ENCODE data around the gene TXNDC9. TPM values are rescaled to one million over a fixed set of nuclear protein-coding genes. Genes with fewer than 3 reads are reported as not detected.
A peak's percentile ranks its signal among the peaks of the same experiment; 100 is the strongest.
"Not testable (repeated sequence)": the region's sequence is repeated elsewhere in the genome, so short reads cannot be mapped to it uniquely, and the experiment has no call there.

Gene TXNDC9
- total RNA-seq, 1 experiment from 2014 or later = 52.2 TPM

DNA sequence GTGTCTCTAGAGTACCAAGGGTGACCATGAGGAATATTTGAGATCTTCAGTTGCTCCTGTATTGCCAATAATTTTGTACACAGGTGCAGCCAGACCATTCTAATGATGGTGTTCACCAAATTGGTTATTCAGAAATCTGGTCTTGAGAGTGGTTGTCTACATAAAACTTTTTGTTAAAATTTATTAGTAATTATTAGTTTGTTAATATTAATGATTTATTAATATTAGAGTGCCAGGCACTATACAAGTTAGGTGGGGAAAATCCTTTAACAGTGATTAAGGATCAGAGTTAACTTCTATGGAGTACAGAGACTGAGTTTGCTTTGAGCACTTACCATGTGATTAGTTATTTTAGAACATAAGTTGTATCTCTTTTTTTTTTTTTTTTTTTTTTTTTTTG lies 10.1 kb upstream of the TXNDC9 start:
- no peaks in the 10 kb centered on the region for H3K9me3 ChIP-seq (replicated peaks)
- DNase-seq = no peak
- no peak overlapping the region for H3K27ac ChIP-seq
- H3K4me1 ChIP-seq = no peaks in the 10 kb centered on the region
- no peak overlapping the region for H3K4me3 ChIP-seq
- no peaks in the 10 kb centered on the region for H3K27me3 ChIP-seq
- H3K36me3 ChIP-seq = peaks cover 4% of the 10 kb centered on the region; the same call in 1 of the 2 replicates

DNA sequence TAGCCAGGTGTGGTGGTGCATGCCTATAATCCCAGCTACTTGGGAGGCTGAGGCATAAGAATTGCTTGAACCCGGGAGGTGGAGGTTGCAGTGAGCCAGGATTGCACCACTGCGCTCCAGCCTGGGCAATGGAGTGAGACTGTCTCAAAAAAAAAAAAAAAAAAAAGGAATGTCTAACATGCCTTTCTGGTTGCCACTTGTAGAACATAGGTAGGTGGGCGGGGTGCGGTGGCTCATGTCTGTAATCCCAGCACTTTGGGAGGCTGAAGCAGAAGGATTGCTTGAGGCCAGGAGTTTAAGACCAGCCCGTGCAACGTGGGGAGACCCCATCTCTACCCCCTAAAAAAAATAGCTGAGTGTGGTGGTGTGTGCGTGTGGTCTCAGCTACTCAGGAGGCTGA lies 9.3 kb upstream of the TXNDC9 start:
- not testable (repeated sequence) for H3K36me3 ChIP-seq; H3K27ac ChIP-seq; H3K4me3 ChIP-seq; H3K4me1 ChIP-seq; DNase-seq; H3K9me3 ChIP-seq (replicated peaks); H3K27me3 ChIP-seq

DNA sequence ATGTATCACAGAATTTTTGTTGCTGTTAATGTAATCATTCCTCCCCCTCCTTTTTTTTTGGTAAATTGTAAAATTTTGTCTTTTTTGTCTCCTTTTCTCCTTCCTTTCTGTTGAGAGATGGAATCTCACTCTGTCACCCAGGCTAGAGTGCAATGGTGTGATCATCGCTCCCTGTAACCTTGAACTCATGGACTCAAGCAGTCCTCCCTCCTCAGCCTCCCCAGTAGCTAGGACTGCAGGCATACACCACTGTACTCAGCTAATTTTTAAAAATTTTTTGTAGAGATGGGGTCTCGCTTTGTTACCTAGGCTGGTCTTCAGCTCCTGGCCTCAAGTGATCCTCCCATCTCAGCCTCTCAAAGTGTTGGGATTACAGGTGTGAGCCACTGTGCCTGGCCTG lies 6.4 kb upstream of the TXNDC9 start:
- H3K4me1 ChIP-seq = peaks cover 3% of the 10 kb centered on the region; the same call in 1 of the 2 replicates

DNA sequence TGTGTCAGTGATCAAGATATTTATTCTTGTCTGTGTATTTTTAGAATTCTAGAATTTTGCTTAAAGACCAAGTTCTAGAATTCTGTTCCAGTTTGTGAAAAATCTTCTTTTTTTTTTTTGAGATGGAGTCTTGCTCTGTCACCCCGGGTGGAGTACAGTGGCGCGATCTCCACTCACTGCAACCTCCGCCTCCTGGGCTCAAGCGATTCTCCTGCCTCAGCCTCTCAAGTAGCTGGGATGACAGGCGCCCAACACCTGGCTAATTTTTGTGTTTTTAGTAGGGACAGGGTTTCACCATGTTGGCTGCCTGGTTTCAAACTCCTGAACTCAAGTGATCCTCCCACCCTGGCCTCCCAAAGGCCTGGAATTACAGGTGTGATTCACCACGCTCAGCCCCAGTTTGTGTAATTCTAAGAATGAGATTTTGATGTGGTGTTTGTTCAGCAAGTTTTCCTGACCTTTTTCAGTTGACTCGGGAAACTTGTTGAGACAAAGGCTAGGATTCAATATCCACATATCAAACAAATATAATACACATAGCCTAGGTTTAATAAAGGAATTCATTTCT lies 4.6 kb upstream of the TXNDC9 start:
- Histone ChIP-seq H3K27me3 (no peaks in the 10 kb centered on the region), H3K4me3 (no peak overlapping the region), H3K4me1 (peaks cover 3% of the 10 kb centered on the region; the same call in 1 of the 2 replicates), H3K27ac (no peak overlapping the region), H3K9me3 (replicated peaks) (no peaks in the 10 kb centered on the region), H3K36me3 (0 out of 2 replicates have a peak, but pooled peaks cover 2% of the 10 kb centered on the region)
- no peak for DNase-seq

More for the DNA sequence above, 6.4 kb upstream of the TXNDC9 start:
- DNase-seq = no peak
- H3K36me3 ChIP-seq = 0 out of 2 replicates have a peak, but pooled peaks cover 2% of the 10 kb centered on the region
- no peaks in the 10 kb centered on the region for H3K9me3 ChIP-seq (replicated peaks)
- H3K27me3 ChIP-seq = no peaks in the 10 kb centered on the region
- no peak overlapping the region for H3K27ac ChIP-seq
- H3K4me3 ChIP-seq = no peak overlapping the region

DNA sequence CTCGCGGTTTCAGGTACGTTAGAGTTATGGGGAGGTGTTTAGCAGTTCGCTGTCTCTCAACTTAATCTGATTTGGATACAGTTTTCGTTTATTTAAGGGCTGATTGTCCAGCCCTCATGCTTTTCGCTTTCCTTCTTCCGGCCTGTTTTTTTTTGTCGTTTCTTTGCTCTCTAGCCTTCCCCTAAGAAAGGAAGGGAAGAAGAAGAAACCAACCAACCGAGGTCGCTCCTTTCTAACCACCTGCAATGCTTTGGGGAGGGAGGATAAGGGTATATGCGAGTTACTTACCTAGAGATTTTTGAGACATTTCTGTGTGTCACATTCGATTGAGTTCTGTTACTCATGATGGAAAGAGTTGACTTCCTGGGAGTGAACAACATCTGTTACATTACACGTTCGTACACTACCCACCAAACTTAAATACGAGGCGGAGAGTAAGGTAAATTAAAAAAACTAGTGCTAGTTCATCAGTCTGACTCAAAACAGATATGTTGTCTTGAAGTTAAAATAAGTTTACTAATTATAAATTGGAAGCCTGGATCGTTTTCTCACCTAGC lies 2.0 kb upstream of the TXNDC9 start:
- Histone ChIP-seq H3K27ac (peak overlapping the region; percentile 90), H3K9me3 (replicated peaks) (no peaks in the 10 kb centered on the region), H3K27me3 (no peaks in the 10 kb centered on the region), H3K4me3 (peak overlapping the region; percentile 79), H3K4me1 (peaks cover 3% of the 10 kb centered on the region; the same call in 1 of the 2 replicates), H3K36me3 (0 out of 2 replicates have a peak, but pooled peaks cover 3% of the 10 kb centered on the region)
- DNase-seq = peak in 1 of 2 experiments; percentile 17

DNA sequence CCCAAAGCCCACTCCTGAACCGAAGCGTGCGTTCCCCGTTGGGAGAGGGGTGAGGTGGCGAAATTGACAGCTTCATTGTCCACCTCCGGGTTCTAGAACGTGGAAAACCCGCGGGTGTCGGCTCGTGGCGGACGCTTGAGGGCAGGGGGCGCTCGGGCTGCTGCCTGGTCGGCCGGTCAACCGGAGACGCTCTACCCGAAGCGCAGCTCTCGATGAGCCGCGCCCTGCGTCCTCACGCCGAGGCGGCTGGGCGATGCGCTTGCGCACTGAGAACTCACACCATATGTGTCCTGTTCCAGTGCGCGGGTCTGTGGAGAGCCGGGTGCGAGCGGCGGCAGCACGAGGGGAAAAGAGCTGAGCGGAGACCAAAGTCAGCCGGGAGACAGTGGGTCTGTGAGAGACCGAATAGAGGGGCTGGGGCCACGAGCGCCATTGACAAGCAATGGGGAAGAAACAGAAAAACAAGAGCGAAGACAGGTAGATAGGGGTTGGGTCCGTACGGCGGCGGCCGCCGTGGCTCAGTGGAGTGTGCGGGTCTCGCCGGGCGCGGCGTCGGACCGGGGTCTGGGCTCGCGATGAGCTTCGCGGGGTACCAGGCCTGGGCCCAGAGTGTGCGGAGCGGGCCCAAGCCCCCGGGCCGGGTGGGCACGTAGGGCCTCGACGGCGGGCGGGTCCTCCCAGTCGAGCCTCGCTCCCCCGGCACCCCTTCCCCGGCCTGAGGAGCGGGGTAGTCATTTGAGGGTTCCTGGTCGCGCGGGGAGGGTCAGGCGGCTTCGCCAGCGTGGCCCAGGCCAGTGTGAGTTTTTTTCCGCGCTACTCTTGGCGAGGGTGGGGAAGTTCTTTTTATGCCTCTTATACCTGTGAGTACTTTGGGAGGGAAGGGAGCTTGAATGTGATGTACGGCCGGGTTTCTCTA lies 1.2 kb upstream of the TXNDC9 start, which contains the start of gene EIF5B:
TSS of gene EIF5B (plus strand) at position 277 of the 916 bp plus-strand sequence. CDS start at position 443, 166 bp downstream.
- no peaks in the 10 kb centered on the region for H3K27me3 ChIP-seq

DNA sequence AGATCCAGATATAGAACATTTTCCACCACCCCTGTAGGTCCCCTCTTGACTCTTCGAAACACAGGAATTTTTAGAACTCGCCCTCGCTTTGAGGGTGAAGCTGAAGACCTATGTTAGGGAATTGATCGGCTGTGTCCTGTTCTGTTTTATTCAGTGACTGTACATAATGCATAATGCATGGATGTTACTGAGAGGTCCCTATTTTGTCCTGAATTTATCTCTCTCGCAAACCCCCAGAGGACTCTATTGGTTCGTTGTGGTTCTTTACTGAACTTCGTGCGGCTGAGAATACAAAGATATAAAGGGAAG lies 625 bp upstream of the TXNDC9 start:
- peak overlapping the region; percentile 79 for H3K4me3 ChIP-seq
- no peak for DNase-seq
- H3K27ac ChIP-seq = peak overlapping the region; percentile 90
- H3K36me3 ChIP-seq = peaks cover 10% of the 10 kb centered on the region
- no peaks in the 10 kb centered on the region for H3K27me3 ChIP-seq
- H3K4me1 ChIP-seq = peaks cover 3% of the 10 kb centered on the region; the same call in 1 of the 2 replicates
- no peaks in the 10 kb centered on the region for H3K9me3 ChIP-seq (replicated peaks)

More for the DNA sequence above, 1.2 kb upstream of the TXNDC9 start, which contains the start of gene EIF5B:
- peak within 1 kb of the TSS; percentile 90 for H3K27ac ChIP-seq
- DNase-seq = peak; percentile 97 to 98
- peaks cover 3% of the 10 kb centered on the region; the same call in 1 of the 2 replicates for H3K4me1 ChIP-seq
- H3K9me3 ChIP-seq (replicated peaks) = no peaks in the 10 kb centered on the region
- peak within 1 kb of the TSS; percentile 79 for H3K4me3 ChIP-seq
- peaks cover 5% of the 10 kb centered on the region for H3K36me3 ChIP-seq

DNA sequence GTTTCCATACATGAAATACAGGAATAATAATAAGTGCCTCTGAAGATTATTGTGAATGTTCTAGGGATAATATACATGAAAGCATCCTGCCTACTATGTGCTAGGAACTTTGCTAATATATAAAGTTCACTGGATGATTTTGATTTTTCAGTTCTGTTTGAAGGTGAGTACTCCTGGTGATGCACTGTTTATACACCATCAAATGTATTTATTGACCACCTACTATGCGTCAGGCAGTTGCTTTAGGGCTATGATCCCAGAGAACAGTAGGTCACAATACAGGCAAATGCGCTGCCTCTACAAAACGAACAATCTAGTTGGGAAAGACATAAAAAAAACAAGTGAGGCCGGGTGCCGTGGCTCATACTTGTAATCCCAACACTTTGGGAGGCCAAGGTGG lies 10.7 kb downstream of the TXNDC9 start:
- Histone ChIP-seq H3K27me3 (no peaks in the 10 kb centered on the region), H3K36me3 (peaks cover 85% of the 10 kb centered on the region), H3K27ac (no peak overlapping the region), H3K4me1 (no peaks in the 10 kb centered on the region), H3K9me3 (replicated peaks) (no peaks in the 10 kb centered on the region), H3K4me3 (no peak overlapping the region)
- no peak for DNase-seq

DNA sequence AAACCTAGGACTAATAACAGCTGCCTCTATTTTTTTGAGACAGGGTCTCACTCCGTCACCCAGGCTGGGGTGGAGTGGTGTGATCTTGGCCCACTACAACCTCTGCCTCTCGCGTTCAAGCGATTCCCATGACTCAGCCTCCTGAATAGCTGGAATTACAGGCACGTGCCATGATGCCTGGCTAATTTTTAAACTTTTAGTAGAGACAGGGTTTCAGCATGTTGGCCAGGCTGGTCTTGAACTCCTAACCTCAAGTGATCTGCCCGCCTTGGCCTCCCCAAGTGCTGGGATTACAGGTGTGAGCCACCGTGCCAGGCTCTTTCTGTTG lies 18.3 kb downstream of the TXNDC9 start:
- H3K27ac ChIP-seq, H3K27me3 ChIP-seq: not testable (repeated sequence)
- H3K36me3 ChIP-seq = peaks cover 55% of the 10 kb centered on the region

DNA sequence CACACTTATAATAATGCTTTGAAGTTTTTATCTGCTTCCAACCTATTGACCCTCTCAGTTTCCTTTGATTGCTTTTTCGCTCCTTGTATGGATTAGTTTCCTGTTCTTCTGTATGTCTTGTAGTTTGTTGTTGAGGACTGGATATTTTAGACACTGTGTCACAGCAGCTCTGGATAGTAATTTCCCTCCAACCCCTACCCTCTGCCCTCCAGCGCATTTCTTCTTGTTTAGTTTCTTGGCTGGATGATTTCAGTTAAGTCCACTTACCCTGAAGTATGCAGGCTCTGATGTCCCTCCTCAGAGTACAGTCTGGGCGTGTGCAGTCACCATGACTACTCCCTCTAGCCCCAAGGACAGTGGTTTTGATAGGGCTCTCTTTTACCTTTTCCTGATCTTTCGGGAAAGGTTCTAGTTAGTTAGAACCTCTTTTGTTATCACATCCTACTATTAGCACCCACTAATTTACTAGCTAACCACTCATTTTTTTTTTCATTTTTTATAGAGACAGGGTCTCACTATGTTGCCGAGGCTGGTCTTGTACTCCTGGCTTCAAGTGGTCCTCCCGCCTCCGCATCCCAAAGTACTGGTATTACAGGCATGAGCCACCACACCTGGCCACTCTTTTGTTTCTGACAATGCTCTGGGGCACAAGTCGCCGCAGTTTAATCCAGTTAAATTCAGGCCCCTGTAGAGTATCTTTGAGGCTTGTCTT lies 18.8 kb downstream of the TXNDC9 start:
- no peak for DNase-seq
- Histone ChIP-seq H3K4me1 (no peaks in the 10 kb centered on the region), H3K27me3 (no peaks in the 10 kb centered on the region), H3K27ac (no peak overlapping the region), H3K9me3 (replicated peaks) (no peaks in the 10 kb centered on the region), H3K36me3 (peaks cover 51% of the 10 kb centered on the region), H3K4me3 (no peak overlapping the region)

More for the DNA sequence above, 18.3 kb downstream of the TXNDC9 start:
- H3K4me3 ChIP-seq; DNase-seq; H3K9me3 ChIP-seq (replicated peaks); H3K4me1 ChIP-seq: not testable (repeated sequence)

DNA sequence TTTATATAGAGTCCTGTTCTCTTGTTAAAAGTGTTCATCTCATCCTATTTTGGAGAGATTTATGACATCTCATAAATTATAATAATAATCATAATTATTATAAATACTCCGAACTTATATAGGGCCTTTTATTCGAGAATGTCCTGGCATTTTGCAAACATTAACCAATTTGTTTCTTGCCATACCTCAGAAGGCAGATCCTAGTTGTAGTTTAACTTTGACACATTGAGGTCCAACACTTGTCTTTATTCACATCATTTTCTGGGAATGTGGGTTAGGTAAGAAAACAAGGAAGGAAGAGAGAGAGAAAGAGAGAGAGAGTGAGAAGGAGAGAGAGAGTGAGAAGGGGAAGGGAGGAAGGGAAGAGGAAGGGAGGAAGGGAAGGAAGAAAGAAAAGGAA lies 35.0 kb downstream of the TXNDC9 start, which contains the start of gene LYG1:
TSS of gene LYG1 (minus strand) at position 101 of the 400 bp plus-strand sequence. CDS start 5,527 bp downstream, outside the sequence.
- not testable (repeated sequence) for H3K27ac ChIP-seq; DNase-seq; H3K4me3 ChIP-seq; H3K4me1 ChIP-seq; H3K36me3 ChIP-seq; H3K27me3 ChIP-seq; H3K9me3 ChIP-seq (replicated peaks)

DNA sequence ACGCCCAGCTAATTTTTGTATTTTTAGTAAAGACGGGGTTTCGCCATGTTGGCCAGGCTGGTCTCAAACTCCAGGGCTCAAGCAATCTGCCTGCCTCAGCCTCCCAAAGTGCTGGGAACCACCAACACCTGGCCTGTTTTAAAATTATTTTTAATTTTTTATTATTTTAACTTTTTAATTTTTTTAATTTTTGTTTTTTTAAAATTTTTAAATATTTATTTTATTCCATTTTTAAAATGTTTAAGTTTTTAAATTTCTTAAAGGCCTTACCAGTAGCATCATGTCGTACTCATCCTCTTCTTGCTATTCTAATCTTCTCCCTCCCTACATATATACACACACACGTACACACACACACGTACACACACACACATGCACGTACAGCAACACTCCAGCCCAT lies 36.6 kb downstream of the TXNDC9 start:
- Histone ChIP-seq H3K27me3 (no peaks in the 10 kb centered on the region), H3K4me1 (no peaks in the 10 kb centered on the region), H3K4me3 (no peak overlapping the region), H3K27ac (no peak overlapping the region), H3K9me3 (replicated peaks) (no peaks in the 10 kb centered on the region), H3K36me3 (peaks cover 3% of the 10 kb centered on the region; the same call in 1 of the 2 replicates)
- no peak for DNase-seq

DNA sequence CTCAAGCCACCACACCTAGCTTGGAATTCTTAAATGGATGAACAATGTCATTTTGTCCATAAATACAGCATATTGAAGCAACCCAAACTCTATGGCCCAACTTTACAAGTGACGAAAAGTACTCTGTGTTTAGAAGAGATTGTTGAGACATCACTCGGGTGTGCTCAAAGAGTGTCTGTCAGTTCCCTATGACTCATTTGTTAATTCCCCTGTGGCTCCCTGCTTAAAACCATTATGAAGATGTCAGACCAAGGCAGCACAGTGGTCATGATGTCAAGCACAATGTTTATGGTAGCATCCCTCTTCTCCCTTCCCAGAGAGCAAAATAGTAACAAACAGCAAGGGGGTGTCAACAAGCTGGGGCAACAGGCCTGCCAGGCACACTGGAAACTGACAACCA lies 38.1 kb downstream of the TXNDC9 start:
- H3K36me3 ChIP-seq = peaks cover 3% of the 10 kb centered on the region; the same call in 1 of the 2 replicates
- DNase-seq = no peak
- H3K27ac ChIP-seq = no peak overlapping the region
- H3K27me3 ChIP-seq = no peaks in the 10 kb centered on the region
- no peaks in the 10 kb centered on the region for H3K4me1 ChIP-seq
- H3K9me3 ChIP-seq (replicated peaks) = no peaks in the 10 kb centered on the region
- H3K4me3 ChIP-seq = no peak overlapping the region

DNA sequence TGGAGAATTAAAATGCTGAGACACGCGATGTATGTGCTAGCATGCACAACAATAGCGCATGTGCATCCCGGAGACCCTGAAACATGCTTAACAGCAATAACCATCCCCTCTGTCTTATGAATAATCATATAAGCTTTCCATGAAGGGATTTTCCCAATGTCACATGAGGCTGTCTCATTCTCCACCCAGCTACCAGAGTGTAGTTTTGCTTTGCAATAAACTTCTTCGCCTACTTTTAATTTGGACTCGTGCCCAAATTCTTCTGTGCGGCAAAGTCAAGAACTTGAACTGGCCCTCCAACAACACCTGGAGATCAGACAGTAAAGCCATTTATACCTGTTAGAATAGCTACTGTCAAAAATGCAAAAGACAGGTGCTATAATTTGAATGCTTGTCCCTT lies 50.6 kb downstream of the TXNDC9 start:
- peaks cover 3% of the 10 kb centered on the region; the same call in 1 of the 2 replicates for H3K36me3 ChIP-seq
- no peaks in the 10 kb centered on the region for H3K27me3 ChIP-seq
- peaks cover 1% of the 10 kb centered on the region for H3K9me3 ChIP-seq (replicated peaks)
- no peak overlapping the region for H3K27ac ChIP-seq
- no peak for DNase-seq
- no peaks in the 10 kb centered on the region for H3K4me1 ChIP-seq
- H3K4me3 ChIP-seq = no peak overlapping the region

Data from SJCRH30 (cell line).